ENCODE data around the gene ABHD2.

- TF ChIP-seq MYNN (IDR thresholded peaks at IDR 0.05) (no peak), MYNN (CRISPR knock-in tag; IDR thresholded peaks at IDR 0.05) (no peak), ARID2 (IDR thresholded peaks at IDR 0.05) (no peak), ZBTB1 (CRISPR knock-in tag; IDR thresholded peaks at IDR 0.05; ENCODE audit: borderline replicate concordance, low read depth) (no peak), ZZZ3 (IDR thresholded peaks at IDR 0.05) (no peak), NFYB (IDR thresholded peaks at IDR 0.05; ENCODE audit: extremely low read depth, insufficient read length) (no peak), FOXA1 (IDR thresholded peaks at IDR 0.05; ENCODE audit: borderline replicate concordance) (no peak), ZNF778 (CRISPR knock-in tag; IDR thresholded peaks at IDR 0.05) (no peak), HMG20B (CRISPR knock-in tag; IDR thresholded peaks at IDR 0.05) (no peak), SAP30 (IDR thresholded peaks at IDR 0.05; ENCODE audit: borderline replicate concordance, insufficient read depth, low read depth, low read length, poor library complexity, severe bottlenecking) (no peak), EP300 (IDR thresholded peaks at IDR 0.05; ENCODE audit: low read length) (no peak), TAF1 (IDR thresholded peaks at IDR 0.05; ENCODE audit: control insufficient read depth, extremely low read depth, insufficient read depth, low read length, severe bottlenecking) (no peak)
Observed at GRCh38 chr15:89068325-89068784, 19.9 kb upstream of the ABHD2 start.
